HG03060 (cell line): ENCODE measurements around the gene LLGL2.

Experiments
- ATAC-seq: cut with Tn5 transposase; IDR thresholded peaks from one replicate; pipeline ENCODE4 v1.9.1; 2021; ENCODE audit warnings: low read depth, moderate number of reproducible peaks; ENCODE audit not compliant: unreplicated experiment

LLGL2 gene

GRCh38 chr17:75505640-75506039 lies 19.9 kb upstream of the LLGL2 start:
- ATAC-seq: no peak

- no peak for ATAC-seq
Measured at GRCh38 chr17:75506134-75506533, 19.4 kb upstream of the LLGL2 start.

- no peak for ATAC-seq
Measured at GRCh38 chr17:75506888-75507287, 18.6 kb upstream of the LLGL2 start.

- ATAC-seq: no peak
Measured at GRCh38 chr17:75507733-75508719, 17.5 kb upstream of the LLGL2 start.

GRCh38 chr17:75508931-75509361 lies 16.6 kb upstream of the LLGL2 start:
- ATAC-seq: no peak

GRCh38 chr17:75509528-75510258 lies 15.8 kb upstream of the LLGL2 start:
- ATAC-seq: no peak

- ATAC-seq: no peak
Measured at GRCh38 chr17:75511270-75511609, 14.3 kb upstream of the LLGL2 start.

GRCh38 chr17:75511610-75512575 lies 13.6 kb upstream of the LLGL2 start:
- ATAC-seq: no peak

GRCh38 chr17:75512926-75513640 lies 12.4 kb upstream of the LLGL2 start:
- no peak for ATAC-seq

- no peak for ATAC-seq
Measured at GRCh38 chr17:75513641-75514000, 11.9 kb upstream of the LLGL2 start.

- ATAC-seq: no peak
Measured at GRCh38 chr17:75514299-75514918, 11.1 kb upstream of the LLGL2 start.

GRCh38 chr17:75514919-75515495 lies 10.5 kb upstream of the LLGL2 start:
- ATAC-seq: no peak

- no peak for ATAC-seq
Measured at GRCh38 chr17:75515496-75516254, 9.8 kb upstream of the LLGL2 start, which contains the start of gene CASKIN2. TSS of gene CASKIN2 (minus strand) at chr17:75515537. CDS start at chr17:75513804, 1,733 bp downstream.

GRCh38 chr17:75516255-75516618 lies 9.3 kb upstream of the LLGL2 start, which contains the start of gene TSEN54:
TSS of gene TSEN54 (plus strand) at chr17:75516528. CDS start at chr17:75516561, 33 bp downstream.
- no peak for ATAC-seq

GRCh38 chr17:75516619-75517296 lies 8.7 kb upstream of the LLGL2 start:
- no peak for ATAC-seq

- ATAC-seq: no peak
Measured at GRCh38 chr17:75517297-75517865, 8.1 kb upstream of the LLGL2 start.

GRCh38 chr17:75518201-75518600 lies 7.3 kb upstream of the LLGL2 start:
- ATAC-seq: no peak
